Thyroid gland (tissue), 4 donors: ENCODE results near the gene HNRNPM.

ENCODE experiments used
- POLR2A ChIP-seq, 2 donors: fragments of 450-650 bp; IDR thresholded peaks; one replicate each; pipeline ENCODE4 v1.6.1; 2017; ENCODE audit warnings: antibody characterized with exemption in 2 of 2, mild to moderate bottlenecking in 2 of 2, moderate library complexity in 1 of 2
- TF ChIP-seq, protein P1 (sequence below), 6 experiments: fragments of 200-600 bp in 3 of 6; fragments of 450-650 bp in 3 of 6; sonication (generic) in 3 of 6; IDR thresholded peaks; one replicate each; pipeline ENCODE4 v1.5.1; 2016 to 2019; ENCODE audit warnings: antibody characterized with exemption in 6 of 6, mild to moderate bottlenecking in 2 of 6, inconsistent platforms in 1 of 6, moderate library complexity in 1 of 6

DNA sequence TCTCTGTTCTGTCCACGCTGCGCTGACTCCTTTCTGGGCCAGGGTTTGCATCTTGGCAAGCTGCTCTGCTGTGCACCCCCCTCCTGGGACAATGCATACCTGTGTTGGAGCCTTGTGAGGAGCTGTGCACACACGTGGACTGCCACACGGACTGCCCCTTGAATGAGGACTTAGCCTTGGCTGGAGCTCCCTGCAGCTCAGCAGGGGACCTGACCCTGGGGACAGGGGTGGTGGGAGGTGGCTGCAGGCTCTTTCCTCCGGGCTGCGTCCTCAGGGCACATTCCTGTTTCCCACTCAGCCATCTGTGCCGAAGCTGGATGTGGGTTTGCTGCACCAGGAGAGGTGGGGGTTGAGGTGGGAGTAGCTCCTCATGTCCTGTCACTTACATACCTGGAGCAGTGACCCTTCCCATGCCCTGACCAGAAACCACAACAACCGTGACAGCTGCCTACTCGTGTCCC is 46.4 kb upstream of the HNRNPM start:
- TF ChIP-seq, protein P1, sequence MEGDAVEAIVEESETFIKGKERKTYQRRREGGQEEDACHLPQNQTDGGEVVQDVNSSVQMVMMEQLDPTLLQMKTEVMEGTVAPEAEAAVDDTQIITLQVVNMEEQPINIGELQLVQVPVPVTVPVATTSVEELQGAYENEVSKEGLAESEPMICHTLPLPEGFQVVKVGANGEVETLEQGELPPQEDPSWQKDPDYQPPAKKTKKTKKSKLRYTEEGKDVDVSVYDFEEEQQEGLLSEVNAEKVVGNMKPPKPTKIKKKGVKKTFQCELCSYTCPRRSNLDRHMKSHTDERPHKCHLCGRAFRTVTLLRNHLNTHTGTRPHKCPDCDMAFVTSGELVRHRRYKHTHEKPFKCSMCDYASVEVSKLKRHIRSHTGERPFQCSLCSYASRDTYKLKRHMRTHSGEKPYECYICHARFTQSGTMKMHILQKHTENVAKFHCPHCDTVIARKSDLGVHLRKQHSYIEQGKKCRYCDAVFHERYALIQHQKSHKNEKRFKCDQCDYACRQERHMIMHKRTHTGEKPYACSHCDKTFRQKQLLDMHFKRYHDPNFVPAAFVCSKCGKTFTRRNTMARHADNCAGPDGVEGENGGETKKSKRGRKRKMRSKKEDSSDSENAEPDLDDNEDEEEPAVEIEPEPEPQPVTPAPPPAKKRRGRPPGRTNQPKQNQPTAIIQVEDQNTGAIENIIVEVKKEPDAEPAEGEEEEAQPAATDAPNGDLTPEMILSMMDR (IDR thresholded peaks at IDR 0.05): no peak
- TF ChIP-seq POLR2A (IDR thresholded peaks at IDR 0.05): peak in 1 of 2 donors; percentile 31
